KMS-11 (cell line): Measurements from ENCODE around the gene IRX3.

Source experiments
- H2AFZ ChIP-seq: fragments of 200-600 bp; sonication (generic); 2 replicates; pipeline ENCODE4 v1.6.1; 2016; ENCODE audit warnings: antibody characterized with exemption, mixed run types, low read depth
- H3K27ac ChIP-seq: fragments of 200-600 bp; sonication (generic); 2 replicates; pipeline ENCODE4 v1.6.1; 2016; ENCODE audit warnings: mild to moderate bottlenecking, mixed run types
- H3K27me3 ChIP-seq: fragments of 200-600 bp; sonication (generic); 2 replicates; pipeline ENCODE4 v1.6.1; 2017; ENCODE audit warnings: mild to moderate bottlenecking, low read depth, mixed run types, moderate library complexity; ENCODE audit not compliant: insufficient read depth
- H3K36me3 ChIP-seq: fragments of 200-600 bp; sonication (generic); 2 replicates; pipeline ENCODE4 v1.6.1; 2017; ENCODE audit warnings: mild to moderate bottlenecking, mixed run types; ENCODE audit not compliant: insufficient read depth
- H3K4me1 ChIP-seq: fragments of 200-600 bp; sonication (generic); 2 replicates; pipeline ENCODE4 v1.6.1; 2016; ENCODE audit warnings: mild to moderate bottlenecking, low read depth, mixed run types; ENCODE audit not compliant: poor library complexity, severe bottlenecking
- H3K4me2 ChIP-seq: fragments of 200-600 bp; sonication (generic); 2 replicates; pipeline ENCODE4 v1.7.0; 2016; ENCODE audit warnings: mild to moderate bottlenecking, mixed run types
- H3K4me3 ChIP-seq: fragments of 200-600 bp; sonication (generic); IDR thresholded peaks from 2 replicates; pipeline ENCODE4 v1.6.1; 2017; ENCODE audit warnings: low read depth, low read length, mixed read lengths; ENCODE audit not compliant: insufficient read depth
- H3K79me2 ChIP-seq: fragments of 200-600 bp; sonication (generic); 2 replicates; pipeline ENCODE4 v1.6.1; 2016; ENCODE audit warnings: low read depth, mixed run types; ENCODE audit not compliant: insufficient read depth
- H3K9ac ChIP-seq: fragments of 200-600 bp; sonication (generic); 2 replicates; pipeline ENCODE4 v1.6.1; 2016; ENCODE audit warnings: mild to moderate bottlenecking, mixed run types
- H4K20me1 ChIP-seq: fragments of 200-600 bp; sonication (generic); 2 replicates; pipeline ENCODE4 v1.6.1; 2016; ENCODE audit warnings: mild to moderate bottlenecking, mixed run types; ENCODE audit not compliant: insufficient read depth
- TF ChIP-seq, protein P1 (sequence below): fragments of 200-600 bp; sonication (generic); conservative IDR thresholded peaks from 2 replicates; pipeline ENCODE4 v1.6.1; 2017; ENCODE audit warnings: low read depth, mild to moderate bottlenecking, antibody characterized with exemption, low read length, moderate library complexity, mixed read lengths

The IRX3 gene

DNA sequence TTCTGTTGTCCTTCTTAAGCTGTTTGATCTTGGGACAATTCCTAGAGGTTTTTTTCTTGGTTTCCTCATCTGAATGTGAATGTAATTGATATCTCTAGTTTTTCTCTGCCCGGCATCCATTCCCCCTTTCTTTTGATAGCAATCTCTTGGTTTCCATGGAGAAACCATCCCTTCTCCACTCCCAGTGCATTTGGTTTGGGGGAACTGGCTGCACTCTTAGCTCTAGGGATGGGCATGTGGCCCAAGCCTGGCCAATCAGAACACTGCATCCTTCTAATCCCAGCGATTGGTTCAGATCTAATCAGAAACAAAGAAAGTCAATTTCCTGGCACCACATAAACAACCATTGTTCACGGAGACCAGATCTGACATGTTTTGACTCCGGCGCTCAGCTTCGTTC is 45.1 kb downstream of the IRX3 start:
- Histone ChIP-seq H3K4me1 (no peaks in the 10 kb centered on the region), H3K36me3 (no peaks in the 10 kb centered on the region), H2AFZ (no peak overlapping the region), H3K4me3 (no peak overlapping the region), H4K20me1 (no peaks in the 10 kb centered on the region), H3K27me3 (no peaks in the 10 kb centered on the region), H3K4me2 (no peak overlapping the region), H3K79me2 (no peaks in the 10 kb centered on the region), H3K9ac (no peak overlapping the region), H3K27ac (no peak overlapping the region)
- TF ChIP-seq, protein P1, sequence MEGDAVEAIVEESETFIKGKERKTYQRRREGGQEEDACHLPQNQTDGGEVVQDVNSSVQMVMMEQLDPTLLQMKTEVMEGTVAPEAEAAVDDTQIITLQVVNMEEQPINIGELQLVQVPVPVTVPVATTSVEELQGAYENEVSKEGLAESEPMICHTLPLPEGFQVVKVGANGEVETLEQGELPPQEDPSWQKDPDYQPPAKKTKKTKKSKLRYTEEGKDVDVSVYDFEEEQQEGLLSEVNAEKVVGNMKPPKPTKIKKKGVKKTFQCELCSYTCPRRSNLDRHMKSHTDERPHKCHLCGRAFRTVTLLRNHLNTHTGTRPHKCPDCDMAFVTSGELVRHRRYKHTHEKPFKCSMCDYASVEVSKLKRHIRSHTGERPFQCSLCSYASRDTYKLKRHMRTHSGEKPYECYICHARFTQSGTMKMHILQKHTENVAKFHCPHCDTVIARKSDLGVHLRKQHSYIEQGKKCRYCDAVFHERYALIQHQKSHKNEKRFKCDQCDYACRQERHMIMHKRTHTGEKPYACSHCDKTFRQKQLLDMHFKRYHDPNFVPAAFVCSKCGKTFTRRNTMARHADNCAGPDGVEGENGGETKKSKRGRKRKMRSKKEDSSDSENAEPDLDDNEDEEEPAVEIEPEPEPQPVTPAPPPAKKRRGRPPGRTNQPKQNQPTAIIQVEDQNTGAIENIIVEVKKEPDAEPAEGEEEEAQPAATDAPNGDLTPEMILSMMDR: no peak

GRCh38 chr16:54240271-54241129 is 46.1 kb downstream of the IRX3 start:
- H3K4me3 ChIP-seq: no peak overlapping the region
- no peak overlapping the region for H2AFZ ChIP-seq
- no peak overlapping the region for H3K9ac ChIP-seq
- no peaks in the 10 kb centered on the region for H3K4me1 ChIP-seq
- no peaks in the 10 kb centered on the region for H4K20me1 ChIP-seq
- no peak overlapping the region for H3K27ac ChIP-seq
- no peak overlapping the region for H3K4me2 ChIP-seq
- H3K27me3 ChIP-seq: no peaks in the 10 kb centered on the region
- TF ChIP-seq, protein P1: no peak
- H3K79me2 ChIP-seq: no peaks in the 10 kb centered on the region
- H3K36me3 ChIP-seq: no peaks in the 10 kb centered on the region

DNA sequence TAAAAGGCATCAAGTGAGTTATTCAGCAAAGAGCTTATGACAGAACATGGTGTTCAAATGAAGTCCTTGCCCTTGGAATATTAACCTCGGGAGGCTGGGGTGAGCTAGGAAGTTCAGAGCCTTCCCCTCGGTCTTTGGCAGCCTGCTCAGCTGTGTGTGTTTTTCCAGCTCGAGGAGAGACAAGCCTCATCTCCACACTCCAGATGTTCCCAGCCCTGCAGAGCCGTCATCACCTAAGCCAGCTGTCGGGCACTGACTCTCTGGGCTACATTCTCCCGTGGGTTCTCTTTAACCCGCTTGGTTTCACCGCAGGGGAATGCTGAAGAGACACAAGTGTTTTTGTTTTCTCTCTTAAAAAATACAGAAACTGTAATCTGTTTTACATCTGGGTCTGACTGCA is 47.1 kb downstream of the IRX3 start:
- Histone ChIP-seq H3K27ac (no peak overlapping the region), H3K27me3 (no peaks in the 10 kb centered on the region)
- TF ChIP-seq, protein P1: no peak

DNA sequence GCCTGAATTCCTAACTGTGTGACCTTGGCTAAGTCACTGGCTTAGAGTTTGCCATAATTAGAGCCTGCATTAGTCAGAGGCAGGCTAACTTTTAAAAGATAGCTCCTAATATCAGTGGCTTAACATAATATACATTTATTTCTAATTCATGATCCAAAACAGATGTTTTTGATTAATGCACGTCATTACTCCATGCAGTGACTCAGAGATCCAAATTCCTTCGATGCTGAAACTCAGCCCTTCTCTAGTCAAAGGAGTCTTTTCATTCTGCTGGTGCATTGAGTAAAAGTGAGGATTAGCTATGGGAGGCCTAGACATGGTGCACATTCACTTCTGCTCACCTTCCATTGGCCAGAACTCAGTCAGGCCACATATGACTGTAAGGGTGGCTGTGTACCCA is 49.8 kb downstream of the IRX3 start:
- TF ChIP-seq, protein P1: no peak
- Histone ChIP-seq H3K4me1 (no peaks in the 10 kb centered on the region), H3K27me3 (no peaks in the 10 kb centered on the region), H3K79me2 (no peaks in the 10 kb centered on the region), H3K9ac (no peak overlapping the region), H4K20me1 (no peaks in the 10 kb centered on the region), H3K36me3 (no peaks in the 10 kb centered on the region), H2AFZ (no peak overlapping the region), H3K27ac (no peak overlapping the region), H3K4me2 (no peak overlapping the region), H3K4me3 (no peak overlapping the region)

More for the DNA sequence above, 47.1 kb downstream of the IRX3 start:
- Histone ChIP-seq H3K9ac (no peak overlapping the region), H3K4me2 (no peak overlapping the region), H2AFZ (no peak overlapping the region), H4K20me1 (no peaks in the 10 kb centered on the region), H3K4me1 (no peaks in the 10 kb centered on the region), H3K4me3 (no peak overlapping the region), H3K79me2 (no peaks in the 10 kb centered on the region), H3K36me3 (no peaks in the 10 kb centered on the region)
